PC-9 (cell line): Measurements from ENCODE around the gene GLRA1. TPM values are rescaled to one million over a fixed set of nuclear protein-coding genes. Genes with fewer than 3 reads are reported as not detected.

Source experiments
- BruUV-seq: library from RNA; stranded (reverse); fragments of 400-500 nt; replicated peaks from 2 replicates; lab custom pipeline; 2021; lab: Mats Ljungman, UMichigan
- CTCF ChIA-PET: fragments of 300-600 bp; sonication (Branson Sonifier 250); formaldehyde crosslinking; loops from one replicate; lab custom pipeline; 2022; ENCODE audit warnings: antibody characterized with exemption; lab: Charles Lee
- POLR2A ChIA-PET: fragments of 300-600 bp; sonication (Branson Sonifier 250); formaldehyde crosslinking; loops from one replicate; lab custom pipeline; 2022; ENCODE audit warnings: antibody characterized with exemption; ENCODE audit not compliant: unreplicated experiment; lab: Charles Lee
- DNase-seq, 2 experiments: peaks; one replicate each; pipeline versions ENCODE4 v3.0.0 to v3.0.0-alpha.2; 2015 to 2022; ENCODE audit warnings: mixed read lengths in 1 of 2
- H2AFZ ChIP-seq: fragments of 200-600 bp; sonication (generic); 2 replicates; pipeline ENCODE4 v1.8.1; 2017; ENCODE audit warnings: antibody characterized with exemption
- H3F3A ChIP-seq: fragments of 200-600 bp; sonication (generic); 2 replicates; pipeline ENCODE4 v1.8.1; 2017; ENCODE audit warnings: antibody characterized with exemption, mild to moderate bottlenecking, low read depth; ENCODE audit not compliant: insufficient read depth
- H3K27ac ChIP-seq: fragments of 200-600 bp; sonication (generic); 2 replicates; pipeline ENCODE4 v1.6.1; 2016; ENCODE audit warnings: mixed run types
- H3K27me3 ChIP-seq: fragments of 200-600 bp; sonication (generic); 2 replicates; pipeline ENCODE4 v1.6.1; 2016; ENCODE audit warnings: low read depth, mixed run types; ENCODE audit not compliant: insufficient read depth
- H3K36me3 ChIP-seq: fragments of 200-600 bp; sonication (generic); 2 replicates; pipeline ENCODE4 v1.6.1; 2016; ENCODE audit warnings: low read depth, mixed run types
- H3K4me1 ChIP-seq: fragments of 200-600 bp; sonication (generic); replicated peaks from 2 replicates; pipeline ENCODE4 v1.6.1; 2016; ENCODE audit warnings: mixed run types; ENCODE audit not compliant: insufficient read depth
- H3K4me2 ChIP-seq: fragments of 200-600 bp; sonication (generic); 2 replicates; pipeline ENCODE4 v1.6.1; 2017; ENCODE audit warnings: mixed run types
- H3K4me3 ChIP-seq: fragments of 200-600 bp; sonication (generic); 2 replicates; pipeline ENCODE4 v1.6.1; 2016; ENCODE audit warnings: mixed run types
- H3K79me2 ChIP-seq: fragments of 200-600 bp; sonication (generic); 2 replicates; pipeline ENCODE4 v1.6.1; 2017; ENCODE audit warnings: low read depth, mixed run types
- H3K9me2 ChIP-seq: fragments of 200-600 bp; sonication (generic); 2 replicates; pipeline ENCODE4 v1.8.1; 2017; ENCODE audit warnings: mild to moderate bottlenecking; ENCODE audit not compliant: insufficient read depth
- H3K9me3 ChIP-seq: fragments of 200-600 bp; sonication (generic); 2 replicates; pipeline ENCODE4 v1.8.1; 2016; ENCODE audit warnings: low read depth; ENCODE audit not compliant: insufficient read depth
- H4K20me1 ChIP-seq: fragments of 200-600 bp; sonication (generic); 2 replicates; pipeline ENCODE4 v1.8.1; 2017; ENCODE audit not compliant: insufficient read depth
- EZH2 ChIP-seq: fragments of 200-600 bp; sonication (generic); IDR thresholded peaks from 2 replicates; pipeline ENCODE4 v1.8.0; 2017; ENCODE audit warnings: antibody characterized with exemption, low read depth
- intact Hi-C: fragments of 100-400 bp; cut with micrococcal nuclease; formaldehyde crosslinking; loops from one replicate; pipeline ENCODE4 v1.10.0; 2022; ENCODE audit not compliant: unreplicated experiment
- total RNA-seq: library from RNA; stranded (reverse); gene quantifications from 2 replicates; pipeline ENCODE4 v1.2.3, GENCODE V29; 2021
- TF ChIP-seq, protein P1 (sequence below): fragments of 200-600 bp; sonication (generic); conservative IDR thresholded peaks from 2 replicates; pipeline ENCODE4 v1.6.1; 2017; ENCODE audit warnings: mixed run types, antibody characterized with exemption, mild to moderate bottlenecking, moderate library complexity

GLRA1 gene
- total RNA-seq, 1 experiment from 2014 or later, result not detected

DNA sequence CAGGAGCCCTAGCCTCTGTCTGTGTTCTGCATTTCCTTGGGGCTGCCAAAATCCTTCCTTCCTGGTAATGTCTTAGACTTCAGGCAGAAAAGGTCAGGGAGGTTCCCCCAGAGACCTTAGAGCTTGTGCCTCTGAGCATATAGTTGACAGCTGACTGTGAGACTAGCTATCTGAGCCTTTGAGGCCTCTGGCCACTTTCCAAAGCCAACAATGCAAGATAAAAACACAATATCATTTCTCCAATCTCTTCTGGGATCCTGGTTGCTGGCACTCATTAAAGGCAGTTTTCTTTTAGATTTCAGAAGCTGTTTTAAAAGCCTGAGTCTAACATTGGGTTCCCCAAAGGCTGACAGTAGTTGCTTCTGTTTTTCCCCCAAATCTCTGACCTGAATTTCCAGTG is 13.2 kb upstream of the GLRA1 start:
- Histone ChIP-seq H3K4me1 (no peaks in the 10 kb centered on the region), H3F3A (no peaks in the 10 kb centered on the region), H3K9me2 (no peaks in the 10 kb centered on the region), H3K27ac (no peak overlapping the region), H3K79me2 (no peaks in the 10 kb centered on the region), H3K36me3 (no peaks in the 10 kb centered on the region), H3K4me3 (no peak overlapping the region), H3K9me3 (no peaks in the 10 kb centered on the region), H2AFZ (no peak overlapping the region), H3K27me3 (peaks cover 11% of the 10 kb centered on the region; the same call in 1 of the 2 replicates), H4K20me1 (no peaks in the 10 kb centered on the region), H3K4me2 (no peak overlapping the region)
- no peak for DNase-seq
- ChIA-PET POLR2A (no interaction called here), CTCF (no interaction called here)
- TF ChIP-seq, protein P1, sequence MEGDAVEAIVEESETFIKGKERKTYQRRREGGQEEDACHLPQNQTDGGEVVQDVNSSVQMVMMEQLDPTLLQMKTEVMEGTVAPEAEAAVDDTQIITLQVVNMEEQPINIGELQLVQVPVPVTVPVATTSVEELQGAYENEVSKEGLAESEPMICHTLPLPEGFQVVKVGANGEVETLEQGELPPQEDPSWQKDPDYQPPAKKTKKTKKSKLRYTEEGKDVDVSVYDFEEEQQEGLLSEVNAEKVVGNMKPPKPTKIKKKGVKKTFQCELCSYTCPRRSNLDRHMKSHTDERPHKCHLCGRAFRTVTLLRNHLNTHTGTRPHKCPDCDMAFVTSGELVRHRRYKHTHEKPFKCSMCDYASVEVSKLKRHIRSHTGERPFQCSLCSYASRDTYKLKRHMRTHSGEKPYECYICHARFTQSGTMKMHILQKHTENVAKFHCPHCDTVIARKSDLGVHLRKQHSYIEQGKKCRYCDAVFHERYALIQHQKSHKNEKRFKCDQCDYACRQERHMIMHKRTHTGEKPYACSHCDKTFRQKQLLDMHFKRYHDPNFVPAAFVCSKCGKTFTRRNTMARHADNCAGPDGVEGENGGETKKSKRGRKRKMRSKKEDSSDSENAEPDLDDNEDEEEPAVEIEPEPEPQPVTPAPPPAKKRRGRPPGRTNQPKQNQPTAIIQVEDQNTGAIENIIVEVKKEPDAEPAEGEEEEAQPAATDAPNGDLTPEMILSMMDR, result no peak
- no peak for TF ChIP-seq EZH2
- BruUV-seq, result no TSS peak
- intact Hi-C loops, result no loop called here

DNA sequence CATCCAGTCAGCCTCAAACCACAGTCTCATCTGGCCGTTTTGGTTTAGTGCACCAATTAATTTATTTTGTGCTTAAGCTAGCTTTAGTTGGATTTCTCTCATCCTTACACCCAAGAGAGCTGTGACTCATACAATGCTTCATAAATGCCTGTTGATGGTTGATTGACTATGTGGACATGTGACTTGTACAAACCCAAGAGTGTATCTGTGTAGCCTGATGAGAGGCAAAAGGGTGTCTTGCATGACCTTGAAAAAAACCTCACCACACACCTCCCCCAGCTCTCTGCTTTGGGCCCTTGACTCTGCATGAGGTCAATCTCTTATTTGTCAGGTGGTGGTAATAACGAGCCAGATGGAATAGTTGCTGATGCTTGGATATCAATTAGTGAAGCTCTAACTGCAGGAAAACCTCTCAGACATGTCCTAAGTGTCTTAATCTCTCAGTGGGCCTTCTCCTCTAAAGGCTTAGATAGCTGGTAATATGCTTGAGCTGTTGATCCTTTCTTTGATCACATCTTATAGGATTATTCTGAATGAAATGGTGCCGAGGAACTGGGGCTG is 10.6 kb upstream of the GLRA1 start:
- BruUV-seq, result no TSS peak
- Histone ChIP-seq H3K27me3 (no peaks in the 10 kb centered on the region), H3K4me3 (no peak overlapping the region), H3K9me3 (no peaks in the 10 kb centered on the region; the same call in 1 of the 2 replicates), H3K79me2 (no peaks in the 10 kb centered on the region), H4K20me1 (no peaks in the 10 kb centered on the region), H3K36me3 (no peaks in the 10 kb centered on the region), H2AFZ (no peak overlapping the region), H3K4me2 (no peak overlapping the region), H3K4me1 (no peaks in the 10 kb centered on the region), H3K9me2 (no peaks in the 10 kb centered on the region), H3F3A (no peaks in the 10 kb centered on the region), H3K27ac (no peak overlapping the region)
- ChIA-PET CTCF (no interaction called here), POLR2A (no interaction called here)
- TF ChIP-seq EZH2, result no peak
- TF ChIP-seq, protein P1, result no peak
- no peak for DNase-seq
- intact Hi-C loops, result no loop called here

DNA sequence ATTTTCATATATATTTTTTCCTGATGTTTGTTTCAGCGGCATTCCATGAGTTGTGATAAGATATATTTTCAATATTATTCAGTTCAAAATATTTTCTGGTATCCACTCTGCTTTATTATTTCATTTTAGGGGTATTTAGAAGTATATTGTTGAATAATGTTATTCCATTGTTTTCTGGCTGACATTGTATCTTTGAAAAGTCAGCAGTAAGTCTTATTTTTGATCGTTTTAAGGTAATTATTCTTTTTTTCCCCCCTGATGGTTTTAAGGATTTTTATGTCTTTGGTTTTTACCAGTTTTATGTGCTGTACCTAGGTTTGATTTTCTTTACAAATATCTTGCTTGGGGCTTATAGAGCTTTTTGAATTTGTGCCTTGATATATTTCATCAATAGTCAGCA is 6.6 kb upstream of the GLRA1 start:
- TF ChIP-seq, protein P1, result no peak
- no peak for TF ChIP-seq EZH2
- CTCF ChIA-PET, result no interaction called here
- Histone ChIP-seq H3K9me3 (no peaks in the 10 kb centered on the region; the same call in 1 of the 2 replicates), H3K4me3 (no peak overlapping the region), H3K36me3 (no peaks in the 10 kb centered on the region), H3K79me2 (no peaks in the 10 kb centered on the region), H3F3A (no peaks in the 10 kb centered on the region), H3K4me1 (no peaks in the 10 kb centered on the region), H3K27ac (no peak overlapping the region), H3K9me2 (no peaks in the 10 kb centered on the region), H2AFZ (no peak overlapping the region), H4K20me1 (no peaks in the 10 kb centered on the region), H3K27me3 (no peaks in the 10 kb centered on the region), H3K4me2 (no peak overlapping the region)
- POLR2A ChIA-PET, result no interaction called here
- no peak for DNase-seq
- no TSS peak for BruUV-seq
- intact Hi-C loops, result no loop called here
